HG02938 (cell line): ENCODE results near the gene FSIP2.
"Not testable (repeated sequence)": the region's sequence is repeated elsewhere in the genome, so short reads cannot be mapped to it uniquely, and the experiment has no call there.

ENCODE experiments used
- ATAC-seq: cut with Tn5 transposase; IDR thresholded peaks from one replicate; pipeline ENCODE4 v1.9.1; 2021; ENCODE audit warnings: mild to moderate bottlenecking, moderate library complexity; ENCODE audit not compliant: unreplicated experiment

FSIP2 gene

GRCh38 chr2:185806783-185807182 lies 68.2 kb downstream of the FSIP2 start:
- ATAC-seq: no peak

- no peak for ATAC-seq
Measured at GRCh38 chr2:185807351-185807750, 68.7 kb downstream of the FSIP2 start.

- no peak for ATAC-seq
Measured at GRCh38 chr2:185811580-185811979, 73.0 kb downstream of the FSIP2 start.

DNA sequence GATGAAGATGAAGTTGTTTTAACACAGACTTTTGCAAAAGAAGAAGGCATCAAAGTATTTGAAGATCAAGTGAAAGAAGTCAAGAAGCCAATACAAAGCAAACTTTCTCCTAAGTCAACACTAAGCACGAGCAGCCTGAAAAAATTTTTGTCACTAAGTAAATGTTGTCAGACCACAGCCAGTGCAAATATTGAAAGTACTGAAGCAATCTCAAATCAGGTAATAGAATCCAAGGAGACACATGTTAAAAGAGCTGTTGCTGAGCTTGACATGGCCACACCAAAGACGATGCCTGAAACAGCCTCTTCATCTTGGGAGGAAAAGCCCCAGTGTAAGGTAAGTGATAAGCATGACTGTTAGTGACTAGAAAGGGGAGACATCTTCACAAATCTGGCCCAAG lies 75.1 kb downstream of the FSIP2 start:
- ATAC-seq: no peak

- ATAC-seq: no peak
Measured at GRCh38 chr2:185817991-185818390, 79.4 kb downstream of the FSIP2 start.

DNA sequence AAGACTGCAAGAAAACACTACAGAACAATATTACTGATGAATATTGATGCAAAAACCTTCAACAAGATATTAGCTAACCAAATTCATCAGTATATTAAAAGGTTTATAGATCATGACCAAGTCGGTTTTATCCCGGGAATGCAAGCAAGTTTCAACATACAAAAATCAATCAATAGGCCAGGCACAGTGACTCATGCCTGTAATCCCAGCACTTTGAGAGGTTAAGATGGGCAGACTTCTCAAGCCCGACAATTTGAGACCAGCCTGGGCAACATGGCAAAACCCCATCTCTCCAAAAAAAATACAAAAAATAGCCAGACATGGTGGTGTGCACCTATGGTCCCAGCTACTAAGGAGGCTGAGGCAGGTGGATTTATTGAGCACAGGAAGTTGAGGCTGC lies 82.9 kb downstream of the FSIP2 start:
- ATAC-seq: no peak

- ATAC-seq: no peak
Measured at GRCh38 chr2:185823773-185824172, 85.2 kb downstream of the FSIP2 start.

DNA sequence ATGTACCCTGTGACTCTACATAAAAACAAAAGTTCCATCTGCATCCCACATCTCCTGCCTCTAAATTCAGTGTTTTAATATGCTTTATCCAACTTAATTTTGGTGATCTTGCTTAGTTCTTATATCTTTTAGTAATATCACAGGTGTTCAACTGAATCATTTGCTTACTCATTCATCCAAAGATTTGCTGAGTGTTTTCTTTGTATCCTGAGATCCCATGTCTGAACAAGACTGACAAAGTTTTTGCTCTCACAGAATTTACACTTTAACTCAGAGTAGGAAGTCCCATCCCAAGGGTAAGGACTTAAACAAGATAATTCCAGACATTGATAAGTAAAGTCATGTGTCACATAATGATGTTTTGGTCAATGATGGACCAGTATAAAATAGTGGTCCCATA lies 87.0 kb downstream of the FSIP2 start:
- no peak for ATAC-seq

DNA sequence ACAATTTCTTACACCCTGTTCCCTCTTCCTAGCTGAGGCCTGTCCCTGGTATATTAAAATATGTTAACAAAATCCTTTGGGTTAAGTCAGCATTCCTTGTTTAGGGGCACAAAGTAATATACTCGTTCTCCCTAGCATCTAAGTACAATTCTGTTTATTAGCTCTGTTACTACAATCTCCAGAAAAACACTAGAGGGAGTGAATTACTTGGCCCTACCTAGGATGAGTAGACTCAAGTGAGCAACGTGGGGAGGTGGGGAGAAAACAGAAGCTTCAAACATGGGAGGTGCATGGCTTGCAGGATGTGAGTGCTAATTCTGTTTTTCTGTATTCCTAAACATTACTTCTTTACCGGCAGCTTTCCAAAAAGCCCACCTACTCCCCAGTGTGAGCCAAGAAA lies 89.7 kb downstream of the FSIP2 start:
- ATAC-seq: no peak

GRCh38 chr2:185833864-185834263 lies 95.3 kb downstream of the FSIP2 start:
- no peak for ATAC-seq

- ATAC-seq: no peak
Measured at GRCh38 chr2:185835974-185836373, 97.4 kb downstream of the FSIP2 start.

- no peak for ATAC-seq
Measured at GRCh38 chr2:185854885-185855284, 116.3 kb downstream of the FSIP2 start.

GRCh38 chr2:185857691-185858090 lies 119.1 kb downstream of the FSIP2 start:
- no peak for ATAC-seq

GRCh38 chr2:185859506-185859905 lies 120.9 kb downstream of the FSIP2 start:
- ATAC-seq: no peak

- ATAC-seq: no peak
Measured at GRCh38 chr2:185860321-185860720, 121.7 kb downstream of the FSIP2 start.

GRCh38 chr2:185862657-185863398 lies 124.2 kb downstream of the FSIP2 start:
- no peak for ATAC-seq

GRCh38 chr2:185864468-185865260 lies 126.1 kb downstream of the FSIP2 start:
- not testable (repeated sequence) for ATAC-seq

- ATAC-seq: no peak
Measured at GRCh38 chr2:185875136-185875931, 136.7 kb downstream of the FSIP2 start.

- ATAC-seq: no peak
Measured at GRCh38 chr2:185876234-185876633, 137.6 kb downstream of the FSIP2 start.

DNA sequence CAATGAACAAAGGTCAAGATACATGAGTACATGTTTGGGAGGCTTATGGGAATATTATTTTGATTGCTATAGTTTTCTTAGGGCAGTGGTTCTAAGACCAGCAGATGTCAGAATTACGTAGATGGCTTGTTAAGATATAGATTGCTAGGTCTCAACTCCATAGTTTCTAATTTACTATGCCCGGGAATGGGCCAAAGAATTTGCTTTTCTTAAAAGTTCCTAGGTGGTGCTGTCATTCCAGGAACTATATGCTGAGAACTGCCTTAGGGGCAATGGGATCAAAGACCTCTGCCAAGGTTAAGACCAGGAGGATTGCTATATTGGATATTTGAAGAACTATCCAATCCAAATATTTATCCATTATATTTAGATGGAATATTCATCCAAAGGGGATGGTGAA lies 141.8 kb downstream of the FSIP2 start:
- ATAC-seq: no peak
